A549 treated with ZK216348 at 1 μM for 4 hours (cell line): ENCODE measurements around the gene TUBB8B. TPM values are rescaled to one million over a fixed set of nuclear protein-coding genes. Genes with fewer than 3 reads are reported as not detected.

Experiments used
- total RNA-seq: library from RNA; stranded (reverse); fragments of 200-300 nt; extraction: Qiagen RNA extraction; gene quantifications from 5 replicates; pipeline ENCODE4 v1.2.3, GENCODE V29; 2022; ENCODE audit warnings: low read depth

The TUBB8B gene
- total RNA-seq, result not detected in 5 replicates

DNA sequence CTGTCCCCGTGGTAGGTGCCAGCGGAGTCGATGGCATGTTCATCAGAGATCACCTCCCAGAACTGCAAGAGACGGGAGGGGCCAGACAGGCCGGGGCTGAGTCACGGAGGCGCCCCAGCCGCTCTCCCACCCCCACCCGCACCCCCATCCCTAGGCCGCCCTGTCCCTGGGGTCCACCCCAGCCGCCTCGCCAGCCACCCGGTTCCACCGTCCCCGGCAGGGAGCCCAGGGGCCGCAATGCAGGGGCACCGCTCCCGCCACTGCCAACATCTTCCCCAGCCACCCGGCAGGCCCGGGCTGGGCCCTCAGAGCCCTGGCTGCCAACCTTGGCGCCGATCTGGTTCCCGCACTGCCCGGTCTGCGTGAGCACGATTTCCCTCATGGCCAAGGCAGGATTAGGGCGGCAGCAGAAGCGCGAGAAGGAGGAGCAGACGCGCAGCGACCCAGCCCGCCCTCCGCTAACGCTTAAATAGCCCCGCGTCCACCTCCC, at the start of gene TUBB8B:
Gene TUBB8B (minus strand): TSS at position 440 of the 490 bp plus-strand sequence. CDS start 58 bp downstream, at position 382.

Other genes starting within 250 kb of the TUBB8B start
- gene USP14, start 108.9 kb upstream of the TUBB8B start, total RNA-seq, result 50.7 to 70.8 TPM (median 65.0 TPM) in 5 replicates
- 16.7 to 25.3 TPM (median 20.5 TPM) in 5 replicates for gene THOC1, start 218.4 kb upstream of the TUBB8B start, total RNA-seq